WI38 (cell line): ENCODE data around the gene ZNF687.

Source experiments
- H3K4me3 ChIP-seq: 2 replicates; pipeline ENCODE4 v1.5.1; 2011; ENCODE audit warnings: low read depth, mild to moderate bottlenecking, control low read depth, low read length
- TF ChIP-seq, protein P1 (sequence below): IDR thresholded peaks from 2 replicates; pipeline ENCODE4 v1.5.1; 2012; ENCODE audit warnings: low read depth, mild to moderate bottlenecking, control low read depth, low read length

Gene ZNF687

GRCh38 chr1:151315565-151316235, 33.6 kb downstream of the ZNF687 start:
- TF ChIP-seq, protein P1, sequence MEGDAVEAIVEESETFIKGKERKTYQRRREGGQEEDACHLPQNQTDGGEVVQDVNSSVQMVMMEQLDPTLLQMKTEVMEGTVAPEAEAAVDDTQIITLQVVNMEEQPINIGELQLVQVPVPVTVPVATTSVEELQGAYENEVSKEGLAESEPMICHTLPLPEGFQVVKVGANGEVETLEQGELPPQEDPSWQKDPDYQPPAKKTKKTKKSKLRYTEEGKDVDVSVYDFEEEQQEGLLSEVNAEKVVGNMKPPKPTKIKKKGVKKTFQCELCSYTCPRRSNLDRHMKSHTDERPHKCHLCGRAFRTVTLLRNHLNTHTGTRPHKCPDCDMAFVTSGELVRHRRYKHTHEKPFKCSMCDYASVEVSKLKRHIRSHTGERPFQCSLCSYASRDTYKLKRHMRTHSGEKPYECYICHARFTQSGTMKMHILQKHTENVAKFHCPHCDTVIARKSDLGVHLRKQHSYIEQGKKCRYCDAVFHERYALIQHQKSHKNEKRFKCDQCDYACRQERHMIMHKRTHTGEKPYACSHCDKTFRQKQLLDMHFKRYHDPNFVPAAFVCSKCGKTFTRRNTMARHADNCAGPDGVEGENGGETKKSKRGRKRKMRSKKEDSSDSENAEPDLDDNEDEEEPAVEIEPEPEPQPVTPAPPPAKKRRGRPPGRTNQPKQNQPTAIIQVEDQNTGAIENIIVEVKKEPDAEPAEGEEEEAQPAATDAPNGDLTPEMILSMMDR = no peak

GRCh38 chr1:151318975-151319374, 36.9 kb downstream of the ZNF687 start:
- TF ChIP-seq, protein P1 = no peak
- H3K4me3 ChIP-seq = no peak overlapping the region

More at GRCh38 chr1:151315565-151316235, 33.6 kb downstream of the ZNF687 start:
- no peak overlapping the region for H3K4me3 ChIP-seq

DNA sequence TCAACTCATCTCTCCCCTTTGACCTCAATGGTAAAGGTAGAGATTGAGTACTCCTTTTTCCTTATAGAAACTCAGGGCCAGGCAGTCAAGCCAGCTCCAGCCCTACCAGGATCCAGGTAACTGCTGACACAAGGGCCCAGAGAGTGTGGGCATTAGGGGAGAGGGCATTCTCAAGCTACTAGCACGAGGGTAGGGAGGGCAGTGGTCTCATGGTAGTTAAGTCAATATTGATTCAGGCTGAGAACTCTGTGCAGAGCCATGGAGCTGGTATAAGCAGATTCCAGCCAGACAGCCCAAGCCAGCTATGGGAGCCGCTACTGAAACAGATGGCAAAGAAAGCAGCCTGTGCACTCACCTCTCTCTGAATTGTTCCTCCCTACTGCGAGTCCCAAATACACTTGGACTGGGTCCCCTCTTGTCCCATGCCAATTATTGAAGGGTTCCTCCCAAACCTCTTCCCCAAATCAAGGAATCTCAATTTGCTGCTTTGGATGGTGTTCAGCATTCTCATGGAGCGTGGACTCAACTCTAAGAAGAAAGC, 42.4 kb downstream of the ZNF687 start:
- TF ChIP-seq, protein P1 = no peak
- no peak overlapping the region for H3K4me3 ChIP-seq

- peak overlapping the region; percentile 62 for H3K4me3 ChIP-seq
- TF ChIP-seq, protein P1 = no peak
These were observed 43.1 kb downstream of the ZNF687 start for GRCh38 chr1:151325231-151325630.

- TF ChIP-seq, protein P1 = no peak
- H3K4me3 ChIP-seq = peak overlapping the region; percentile 62
These were observed 43.7 kb downstream of the ZNF687 start for GRCh38 chr1:151325646-151326429.

DNA sequence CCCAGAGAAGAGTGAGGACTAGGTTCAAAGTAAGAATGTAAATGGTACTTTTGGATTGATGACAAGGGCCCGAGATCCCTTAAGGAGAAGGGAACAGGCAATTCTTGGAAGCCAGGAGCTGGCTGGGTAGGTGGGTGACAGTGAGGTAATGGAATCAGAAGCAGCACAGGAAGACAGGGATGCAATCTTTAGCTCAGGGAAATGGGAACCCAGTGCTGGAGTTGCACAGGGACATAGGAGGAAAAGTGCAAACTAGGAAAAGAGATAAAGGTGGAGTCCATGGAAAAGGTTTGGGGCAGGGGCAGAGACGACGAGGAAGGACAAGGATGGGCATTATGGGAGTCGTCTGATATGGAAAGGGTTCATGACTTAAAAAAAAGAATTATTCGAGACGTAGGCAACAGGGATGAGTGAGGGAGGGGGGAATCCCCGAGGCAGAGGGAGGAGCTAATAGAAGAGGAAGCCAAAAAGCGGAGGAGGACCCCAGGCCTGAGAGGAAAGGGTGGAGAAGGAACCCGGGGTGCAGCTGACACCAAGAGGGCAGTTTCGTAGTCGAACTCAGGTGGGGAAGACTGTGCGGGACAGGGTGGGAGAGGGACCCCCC, 44.6 kb downstream of the ZNF687 start:
- peak overlapping the region; percentile 62 for H3K4me3 ChIP-seq
- TF ChIP-seq, protein P1 = no peak
